K562 (cell line): ENCODE measurements around the gene HOOK1. TPM values are rescaled to one million over a fixed set of nuclear protein-coding genes. Genes with fewer than 3 reads are reported as not detected.

Experiments used
- ATAC-seq: fragments of 200-7000 bp; cut with Tn5 transposase; 3 replicates; pipeline ENCODE4 v1.9.1; 2020; ENCODE audit warnings: moderate library complexity
- BruUV-seq: library from RNA; stranded (reverse); fragments of 400-500 nt; replicated peaks from 2 replicates; lab custom pipeline; 2021; lab: Mats Ljungman, UMichigan
- CTCF ChIA-PET: fragments of 300-600 bp; formaldehyde crosslinking; extraction: SDS; loops from one replicate; lab custom pipeline; 2021; ENCODE audit warnings: low intra/inter-chr PET ratio; lab: Yijun Ruan, JAX
- POLR2A ChIA-PET: fragments of 300-600, 350-650 bp; sonication (Branson Sonifier 250); formaldehyde crosslinking; extraction: SDS; loops from one replicate; lab custom pipeline; 2021; ENCODE audit warnings: antibody characterized with exemption, inconsistent platforms; lab: Yijun Ruan, JAX
- DNase-seq, 4 experiments: peaks; one replicate each; pipeline versions ENCODE4 v3.0.0 to v3.0.0-alpha.2; 2011 to 2018; ENCODE audit warnings: low spot score in 3 of 4, mixed read lengths in 3 of 4; ENCODE audit errors: extremely low read depth in 1 of 4
- FAIRE-seq: peaks from 2 replicates; lab custom pipeline; 2011; peaks lifted over from hg19 to GRCh38; lab: Jason Lieb, UNC
- H2AFZ ChIP-seq: 2 replicates; pipeline ENCODE4 v1.6.0; 2011; ENCODE audit warnings: low read depth, low read length, control low read depth, inconsistent platforms
- H3K27ac ChIP-seq: fragments of 200-600 bp; 3 replicates; pipeline ENCODE4 v1.8.0; 2011; ENCODE audit warnings: low read depth, mild to moderate bottlenecking, control low read depth, inconsistent platforms, low read length, moderate library complexity, mixed read lengths; ENCODE audit errors: extremely low read depth
- H3K27me3 ChIP-seq, 2 experiments: fragments of 300-600 bp in 1 of 2; 2 replicates in 1 of 2; 3 replicates in 1 of 2; pipeline versions ENCODE4 v1.6.0 to v1.8.0; 2011; ENCODE audit warnings: inconsistent platforms in 2 of 2, low read length in 2 of 2, mild to moderate bottlenecking in 1 of 2, mixed read lengths in 1 of 2, moderate library complexity in 1 of 2; ENCODE audit not compliant: control insufficient read depth in 2 of 2, insufficient read depth in 2 of 2
- H3K36me3 ChIP-seq: fragments of 300-600 bp; 3 replicates; pipeline ENCODE4 v1.8.0; 2011; ENCODE audit warnings: mild to moderate bottlenecking, low read length, inconsistent platforms; ENCODE audit not compliant: control insufficient read depth, insufficient read depth
- H3K4me1 ChIP-seq, 2 experiments: fragments of 200-600 bp in 1 of 2; replicated peaks in 1 of 2; 2 replicates in 1 of 2; 3 replicates in 1 of 2; pipeline versions ENCODE4 v1.5.1 to v1.8.0; 2011; ENCODE audit warnings: inconsistent platforms in 2 of 2, low read length in 2 of 2, mild to moderate bottlenecking in 1 of 2, mixed read lengths in 1 of 2, moderate library complexity in 1 of 2; ENCODE audit not compliant: control insufficient read depth in 2 of 2, insufficient read depth in 2 of 2
- H3K4me2 ChIP-seq: 2 replicates; pipeline ENCODE4 v1.6.1; 2011; ENCODE audit warnings: low read length, control low read depth, inconsistent platforms, mixed read lengths; ENCODE audit not compliant: insufficient read depth
- H3K4me3 ChIP-seq: fragments of 200-600 bp; sonication (generic), shearing (Covaris generic); 2 replicates; pipeline ENCODE4 v1.5.1; 2016; ENCODE audit warnings: control low read depth, inconsistent platforms
- H3K79me2 ChIP-seq: fragments of 200-600 bp; 3 replicates; pipeline ENCODE4 v1.8.0; 2011; ENCODE audit warnings: low read length, inconsistent platforms; ENCODE audit not compliant: control insufficient read depth, insufficient read depth
- H3K9ac ChIP-seq, 2 experiments: 2 replicates each; pipeline versions ENCODE4 v1.6.0 to v1.6.1; 2011; ENCODE audit warnings: low read depth in 2 of 2, low read length in 2 of 2, control low read depth in 1 of 2, inconsistent platforms in 1 of 2, mild to moderate bottlenecking in 1 of 2, mixed read lengths in 1 of 2; ENCODE audit not compliant: insufficient read depth in 1 of 2
- H3K9me1 ChIP-seq: one replicate; pipeline ENCODE4 v1.6.0; 2011; ENCODE audit warnings: inconsistent platforms, mild to moderate bottlenecking, low read length, moderate library complexity; ENCODE audit not compliant: control insufficient read depth, insufficient read depth
- H3K9me3 ChIP-seq: replicated peaks from 2 replicates; pipeline ENCODE4 v1.5.1; 2011; ENCODE audit warnings: low read depth, low read length, inconsistent platforms; ENCODE audit not compliant: control insufficient read depth, insufficient read depth
- H4K20me1 ChIP-seq: replicated peaks from 2 replicates; pipeline ENCODE4 v1.6.1; 2011; ENCODE audit warnings: low read length, inconsistent platforms, mixed read lengths; ENCODE audit not compliant: control insufficient read depth, insufficient read depth
- HIVEP1 ChIP-seq: fragments of 250-450 bp; sonication (Bioruptor Pico); IDR thresholded peaks from 2 replicates; pipeline ENCODE4 v1.4.0; 2020; ENCODE audit warnings: mild to moderate bottlenecking
- MYNN ChIP-seq, 2 experiments: sonication (generic); formaldehyde crosslinking in 1 of 2; IDR thresholded peaks; 2 replicates each; pipeline versions ENCODE4 v1.5.0 to v1.6.1; 2016 to 2020; ENCODE audit warnings: antibody characterized with exemption in 1 of 2, missing genetic modification reagents in 1 of 2
- NONO ChIP-seq, 2 experiments: fragments of 200-400 bp in 1 of 2; fragments of 450-650 bp in 1 of 2; formaldehyde crosslinking in 1 of 2; IDR thresholded peaks; 2 replicates each; pipeline ENCODE4 v1.6.1; 2017; ENCODE audit warnings: low read depth in 2 of 2, mild to moderate bottlenecking in 2 of 2, moderate library complexity in 2 of 2, low read length in 1 of 2
- PTTG1 ChIP-seq: fragments of 450-650 bp; IDR thresholded peaks from 2 replicates; pipeline ENCODE4 v1.6.1; 2016; ENCODE audit warnings: low read depth, mild to moderate bottlenecking, missing genetic modification characterization, missing compliant biosample characterization
- RREB1 ChIP-seq: fragments of 250-450 bp; sonication (Bioruptor Pico); IDR thresholded peaks from 2 replicates; pipeline ENCODE4 v1.4.0; 2020
- SP1 ChIP-seq: sonication (generic); formaldehyde crosslinking; IDR thresholded peaks from 2 replicates; pipeline ENCODE4 v1.8.1; 2022; ENCODE audit warnings: mild to moderate bottlenecking, missing genetic modification reagents
- ZNF318 ChIP-seq, 2 experiments: fragments of 450-650 bp; IDR thresholded peaks; 2 replicates each; pipeline ENCODE4 v1.6.1; 2016; ENCODE audit warnings: mild to moderate bottlenecking in 2 of 2, borderline replicate concordance in 1 of 2, low read depth in 1 of 2, moderate library complexity in 1 of 2
- ZNF384 ChIP-seq: IDR thresholded peaks from 2 replicates; pipeline ENCODE4 v1.6.1; 2012; ENCODE audit warnings: low read depth, low read length, improper control_type of control experiment
- WGBS: fragments of 100-300 bp; shearing (Covaris generic); methylation state at CpG from one replicate; pipeline ENCODE4 v1.1.6; 2016; ENCODE audit warnings: low coverage, mixed read lengths; ENCODE audit not compliant: insufficient coverage; ENCODE audit errors: missing lambda C conversion rate; 5-methylcytosine and 5-hydroxymethylcytosine counted together
- in situ Hi-C: fragments of 300-500 bp; cut with MboI; formaldehyde crosslinking; loops from 4 replicates; pipeline ENCODE4 v1.15.0; 2018; ENCODE audit warnings: inconsistent platforms, mixed read lengths
- intact Hi-C: fragments of 100-400 bp; cut with micrococcal nuclease; formaldehyde crosslinking; loops from 2 replicates; pipeline ENCODE4 v1.14.2; 2022
- polyA plus RNA-seq, 8 experiments: library from polyadenylated mRNA; depleted of rRNA in 4 of 8; stranded (reverse) in 5 of 8; unstranded in 3 of 8; fragments of >200 nt; fragmentation: Nextera tagmentation in 2 of 8; fragmentation: Illumina TruSeq in 1 of 8; extraction: Ambion mirVana in 2 of 8; extraction: Trizol in 1 of 8; gene quantifications; 2 replicates each; pipeline versions ENCODE4 v1.2.1 to v1.2.3, GENCODE V29; 2011 to 2014; ENCODE audit warnings: inconsistent platforms in 1 of 8, missing spikeins in 1 of 8
- total RNA-seq, 7 experiments: library from RNA; depleted of rRNA in 6 of 7; stranded (reverse); fragments of >200 nt in 6 of 7; fragmentation: Illumina TruSeq in 2 of 7; extraction: Trizol in 2 of 7; gene quantifications; 2 replicates each; pipeline versions ENCODE4 v1.2.1 to v1.2.3, GENCODE V29; 2011 to 2021; ENCODE audit warnings: low replicate concordance in 1 of 7

Gene HOOK1
- total and polyA plus RNA-seq, 9 of the 15 experiments (the other 6 are each of a cell fraction or from before 2014, with no cell fraction given) = 0.11 to 0.18 TPM; not detected in 7

DNA sequence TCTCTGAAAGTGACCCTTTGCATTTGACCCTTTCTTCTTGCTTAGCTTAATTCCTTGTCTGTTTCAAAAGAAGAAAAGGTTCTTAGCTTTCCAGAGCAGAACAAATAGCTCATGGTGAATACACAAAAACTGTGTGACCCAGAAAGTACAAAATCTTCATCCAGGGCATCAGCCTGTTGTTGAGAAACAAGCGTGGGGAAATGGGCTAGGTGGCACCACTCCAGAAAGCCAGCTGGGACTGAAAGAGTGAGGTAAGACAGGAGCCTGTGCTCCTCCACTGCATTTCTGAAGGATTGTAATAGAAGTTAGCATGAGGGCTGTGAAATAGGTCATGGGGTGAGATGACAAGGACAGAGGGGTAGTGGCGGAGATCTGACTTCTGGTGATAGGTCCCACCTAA, 66.0 kb downstream of the HOOK1 start:
- CTCF ChIA-PET = no interaction called here
- POLR2A ChIA-PET = no interaction called here
- Histone ChIP-seq H3K9me3 (no peaks in the 10 kb centered on the region; the same call in 1 of the 2 replicates), H3K4me2 (no peak overlapping the region), H3K79me2 (no peaks in the 10 kb centered on the region), H3K4me1 (no peaks in the 10 kb centered on the region), H3K4me3 (no peak overlapping the region), H3K27me3 (no peaks in the 10 kb centered on the region), H4K20me1 (no peaks in the 10 kb centered on the region), H2AFZ (no peak overlapping the region), H3K9ac (no peak overlapping the region), H3K36me3 (no peaks in the 10 kb centered on the region), H3K9me1 (no peaks in the 10 kb centered on the region), H3K27ac (no peak overlapping the region)
- BruUV-seq = no TSS peak
- FAIRE-seq (no peak), DNase-seq (no peak), ATAC-seq (no peak)
- intact Hi-C loops (no loop called here), in situ Hi-C loops (no loop called here)
- WGBS = 0% methylated on average over 2 of the region's 2 CpGs
- TF ChIP-seq RREB1 (CRISPR knock-in tag) = no peak
- no peak for TF ChIP-seq ZNF318 (IDR thresholded peaks at IDR 0.05; ENCODE audit: borderline replicate concordance in 1 of 2, low read depth in 1 of 2)
- TF ChIP-seq MYNN (IDR thresholded peaks at IDR 0.05) = no peak
- no peak for TF ChIP-seq MYNN (CRISPR knock-in tag; IDR thresholded peaks at IDR 0.05)
- no peak for TF ChIP-seq ZNF384
- no peak for TF ChIP-seq HIVEP1 (CRISPR knock-in tag)
- TF ChIP-seq SP1 (CRISPR knock-in tag) = no peak
- no peak for TF ChIP-seq NONO (IDR thresholded peaks at IDR 0.05; ENCODE audit: low read depth in 2 of 2, low read length in 1 of 2)
- no peak for TF ChIP-seq PTTG1 (tag)
